Measurements from ENCODE around the gene UQCRC2.
"Not testable (repeated sequence)": the region's sequence is repeated elsewhere in the genome, so short reads cannot be mapped to it uniquely, and the experiment has no call there.

Gene UQCRC2

DNA sequence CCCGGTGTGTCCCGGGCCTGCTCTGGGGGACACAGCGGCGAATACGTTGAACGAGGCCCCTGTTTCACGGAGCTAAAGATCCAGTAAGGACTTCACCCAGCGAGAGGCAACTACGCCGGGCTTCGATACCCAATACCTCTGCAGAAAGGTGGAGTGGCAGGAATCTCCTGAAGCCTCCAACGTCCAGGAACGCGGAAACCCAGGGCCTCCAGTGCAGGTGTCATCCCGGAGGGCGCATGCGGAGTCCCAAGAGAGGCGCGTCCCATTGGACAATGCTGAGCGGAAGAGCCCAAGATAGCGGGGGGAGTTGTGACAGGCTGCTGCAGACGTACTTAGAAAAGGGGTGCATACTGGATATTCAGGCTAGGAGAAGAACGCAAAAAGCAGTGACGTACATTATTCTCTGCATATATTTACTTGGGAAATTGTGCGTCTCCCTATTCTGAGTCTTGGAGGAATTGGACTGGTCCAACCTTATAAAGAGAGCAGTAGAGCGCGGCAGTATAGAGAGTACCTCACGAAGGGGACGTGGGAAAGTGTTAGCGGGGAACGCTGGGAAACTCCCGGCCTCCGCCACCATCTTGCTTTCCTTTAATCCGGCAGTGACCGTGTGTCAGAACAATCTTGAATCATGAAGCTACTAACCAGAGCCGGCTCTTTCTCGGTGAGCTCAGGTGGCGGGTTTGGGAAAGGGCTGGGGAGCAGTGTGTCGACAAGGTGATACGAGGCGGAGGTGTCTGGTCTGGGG is at the start of gene UQCRC2:
TSS of gene UQCRC2 (plus strand) at position 569 of the 748 bp plus-strand sequence. CDS start at position 632, 63 bp downstream.
- peak; percentile 91 for DNase-seq (ENCODE audit: low spot score)

DNA sequence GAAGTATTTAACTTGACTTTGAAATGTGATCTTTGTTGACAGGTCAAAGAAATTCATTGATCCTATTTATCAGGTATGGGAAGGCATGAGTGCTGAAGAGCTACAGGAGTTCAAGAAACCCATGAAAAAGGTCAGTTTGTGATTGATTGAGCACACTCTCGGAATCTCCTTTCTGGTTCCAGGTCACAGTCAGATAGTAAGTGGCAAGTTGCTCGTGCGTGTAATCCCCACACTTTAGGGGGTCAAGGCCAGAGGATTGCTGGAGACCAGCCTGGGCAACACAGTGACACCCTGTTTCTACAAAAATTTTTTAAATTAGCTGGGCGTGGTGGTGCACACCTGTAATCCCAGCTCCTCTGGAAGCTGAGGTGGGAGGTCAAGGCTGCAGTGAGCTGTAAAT is 20.5 kb upstream of the UQCRC2 start:
- DNase-seq (ENCODE audit: low spot score): not testable (repeated sequence)

DNA sequence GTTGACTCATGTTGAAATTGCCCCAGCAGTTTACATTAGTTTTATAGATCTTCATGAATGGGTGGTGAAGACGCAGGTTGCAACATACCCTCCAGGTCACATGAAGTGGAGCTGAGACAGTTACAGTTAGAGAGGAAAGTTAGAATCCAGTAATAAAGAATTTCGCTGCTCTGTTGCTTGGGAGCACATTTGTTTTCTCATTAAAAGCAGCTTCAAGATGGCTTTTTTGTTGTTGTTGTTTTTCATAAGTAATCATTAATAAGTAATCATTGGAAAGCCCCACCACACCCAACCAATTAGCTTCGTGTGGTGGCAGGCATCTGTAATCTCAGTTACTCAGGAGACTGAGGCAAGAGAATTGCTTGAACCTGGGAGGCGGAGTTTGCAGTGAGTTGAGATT is 19.8 kb upstream of the UQCRC2 start:
- DNase-seq (ENCODE audit: low spot score): not testable (repeated sequence)

DNA sequence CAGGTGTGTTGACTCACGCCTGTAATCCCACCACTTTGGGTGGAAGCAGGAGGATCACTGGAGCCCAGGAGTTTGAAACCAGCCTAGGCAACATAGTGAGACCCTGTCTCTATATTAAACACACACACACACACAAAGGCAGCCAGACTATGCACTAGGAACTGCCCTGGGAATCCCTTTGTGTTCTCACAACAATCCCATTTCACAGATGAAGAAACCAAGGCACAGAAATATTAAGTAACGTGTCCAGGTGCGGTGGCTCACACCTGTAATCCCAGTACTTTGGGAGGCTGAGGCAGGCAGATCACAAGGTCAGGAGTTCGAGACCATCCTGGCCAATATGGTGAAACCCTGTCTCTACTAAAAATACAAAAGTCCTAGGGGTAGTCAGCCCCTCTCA is 19.4 kb upstream of the UQCRC2 start:
- not testable (repeated sequence) for DNase-seq (ENCODE audit: low spot score)

DNA sequence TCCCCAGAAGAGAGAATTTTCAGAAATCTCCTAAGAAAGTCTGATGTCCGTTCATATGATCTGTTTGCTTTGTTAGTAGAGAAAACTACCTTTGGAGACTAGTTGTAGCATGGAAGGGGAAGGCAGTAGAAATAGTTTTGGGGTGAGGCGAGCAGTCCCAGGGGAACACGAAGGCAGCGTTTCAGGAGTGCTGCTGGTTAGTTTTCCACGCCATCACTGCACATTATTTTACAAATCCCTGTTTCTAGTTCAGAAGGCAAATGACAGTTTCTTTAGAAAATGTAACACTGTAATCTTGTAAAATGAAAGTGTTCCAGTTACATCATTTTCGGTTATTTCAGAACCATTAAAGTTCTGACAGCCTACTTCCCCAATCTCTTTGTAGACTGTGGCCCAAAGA is 16.9 kb upstream of the UQCRC2 start:
- not testable (repeated sequence) for DNase-seq (ENCODE audit: low spot score)

DNA sequence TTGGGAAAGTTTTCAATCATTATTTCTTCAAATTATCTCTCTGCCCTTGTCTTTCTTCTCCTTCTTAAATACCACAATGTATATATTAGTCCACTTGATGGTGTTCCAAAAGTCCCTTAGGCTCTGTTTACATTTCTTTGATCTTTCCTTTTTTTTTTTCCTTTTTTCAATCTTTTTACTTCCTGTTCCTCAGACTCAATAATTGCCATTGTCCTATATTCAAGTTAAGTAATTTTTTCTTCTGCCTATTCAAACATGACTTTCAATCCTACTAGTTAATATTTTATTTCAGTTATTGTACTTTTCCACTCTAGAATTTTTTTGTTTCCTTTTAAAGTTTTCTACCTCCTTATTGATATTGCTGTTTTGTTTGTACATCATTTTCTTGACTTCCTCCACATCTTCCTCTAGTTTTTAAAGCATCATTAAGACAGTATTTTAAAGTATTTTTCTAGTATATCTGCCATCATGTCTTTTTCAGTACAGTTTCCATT is 15.8 kb upstream of the UQCRC2 start:
- DNase-seq (ENCODE audit: low spot score): no peak

DNA sequence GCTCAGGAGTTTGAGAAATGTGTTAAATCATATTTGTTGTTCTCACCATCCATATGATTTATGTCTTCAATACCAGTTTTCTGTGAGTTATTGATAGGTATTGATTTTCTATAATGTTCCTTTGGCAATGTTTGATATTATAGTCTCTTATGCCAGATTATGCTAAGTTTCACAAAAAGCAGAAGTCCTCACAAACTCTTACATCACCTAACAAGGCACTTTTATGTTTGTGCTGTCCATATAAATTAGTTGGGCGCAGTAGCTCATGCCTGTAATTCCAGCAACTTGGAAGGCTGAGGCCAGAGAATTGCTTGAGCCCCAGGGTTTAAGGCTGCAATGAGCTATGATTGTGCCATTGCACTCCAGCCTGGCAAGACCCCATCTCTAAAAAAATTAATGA is 12.6 kb upstream of the UQCRC2 start:
- DNase-seq (ENCODE audit: low spot score): no peak

DNA sequence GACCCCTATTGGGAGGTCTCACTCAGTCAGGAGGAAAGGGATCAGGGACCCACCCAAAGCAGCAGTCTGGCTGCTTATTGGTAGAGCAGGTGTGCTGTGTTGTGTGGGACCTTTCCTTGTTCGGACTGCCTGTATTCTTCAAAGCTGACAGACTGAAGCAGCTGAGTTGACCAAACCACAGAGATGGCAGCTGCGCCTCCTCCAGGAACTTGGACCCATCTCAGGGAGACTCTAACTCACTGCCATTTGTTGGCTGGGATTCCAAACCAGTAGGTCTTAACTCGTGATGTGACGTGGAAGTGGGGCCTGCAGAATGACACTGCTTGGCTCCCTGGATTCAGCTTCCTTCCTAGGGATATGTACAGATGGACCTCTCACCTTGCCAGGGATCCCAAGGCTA is 9.6 kb upstream of the UQCRC2 start:
- DNase-seq (ENCODE audit: low spot score): no peak

DNA sequence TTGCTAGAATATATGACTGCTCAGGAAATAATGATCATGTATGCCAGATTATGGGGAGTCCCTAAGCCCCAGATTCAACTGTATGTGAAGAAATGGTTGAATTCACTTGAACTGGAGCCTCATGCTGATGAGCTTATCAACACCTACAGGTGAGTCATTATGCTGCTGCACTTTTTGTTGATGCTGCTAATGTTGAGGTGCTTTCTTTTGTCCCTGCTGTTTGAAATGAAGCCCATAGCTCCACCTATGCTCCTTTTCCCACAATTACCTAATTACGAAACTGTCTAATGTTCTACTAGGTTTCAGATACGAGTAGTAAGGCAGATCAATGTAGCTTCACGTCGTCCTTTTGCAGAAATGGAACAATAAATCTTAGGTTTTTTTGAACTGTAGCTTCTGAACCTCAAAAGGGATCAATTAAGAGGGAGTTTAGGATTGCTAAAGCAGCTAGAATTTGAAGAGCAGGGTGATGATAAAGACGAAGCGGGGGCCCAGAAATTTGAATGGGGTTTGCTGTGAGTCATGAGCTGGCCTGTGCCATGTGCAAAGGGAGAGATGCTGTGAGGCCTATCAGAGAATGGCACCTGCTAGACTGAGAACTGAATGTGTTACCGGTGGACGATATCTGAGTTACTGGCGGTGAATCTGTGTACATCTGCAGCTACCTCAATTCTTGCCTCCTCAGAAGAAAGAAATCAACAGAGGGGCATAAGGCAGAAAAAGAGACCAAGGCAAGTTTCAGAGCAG is 6.1 kb upstream of the UQCRC2 start:
- DNase-seq (ENCODE audit: low spot score): peak; percentile 28

DNA sequence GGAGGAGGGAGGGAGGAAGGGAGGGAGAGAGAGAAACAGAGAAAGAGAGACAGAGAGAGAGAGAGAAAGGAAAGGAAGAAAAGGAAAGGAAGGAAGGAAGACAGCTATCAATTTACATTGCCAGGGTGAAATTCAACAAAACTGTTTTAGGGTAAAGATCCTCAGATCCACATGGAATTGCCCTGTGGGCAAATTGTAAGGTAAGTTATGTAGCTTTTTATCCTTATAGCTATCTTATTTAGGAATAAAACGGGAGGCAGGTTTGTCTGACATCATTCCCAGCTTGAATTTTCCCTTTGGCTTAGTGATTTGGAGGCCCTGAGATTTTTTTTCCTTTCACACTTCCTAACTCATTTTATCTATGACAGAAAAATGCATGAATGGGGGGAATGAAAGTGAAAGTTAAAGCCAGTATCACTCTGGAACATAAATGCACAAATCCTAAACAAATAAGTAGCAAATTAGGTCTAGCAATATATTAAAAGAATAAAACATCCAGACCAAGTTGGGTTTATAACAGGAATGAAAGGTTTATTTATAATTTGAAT is 3.4 kb upstream of the UQCRC2 start:
- no peak for DNase-seq (ENCODE audit: low spot score)

DNA sequence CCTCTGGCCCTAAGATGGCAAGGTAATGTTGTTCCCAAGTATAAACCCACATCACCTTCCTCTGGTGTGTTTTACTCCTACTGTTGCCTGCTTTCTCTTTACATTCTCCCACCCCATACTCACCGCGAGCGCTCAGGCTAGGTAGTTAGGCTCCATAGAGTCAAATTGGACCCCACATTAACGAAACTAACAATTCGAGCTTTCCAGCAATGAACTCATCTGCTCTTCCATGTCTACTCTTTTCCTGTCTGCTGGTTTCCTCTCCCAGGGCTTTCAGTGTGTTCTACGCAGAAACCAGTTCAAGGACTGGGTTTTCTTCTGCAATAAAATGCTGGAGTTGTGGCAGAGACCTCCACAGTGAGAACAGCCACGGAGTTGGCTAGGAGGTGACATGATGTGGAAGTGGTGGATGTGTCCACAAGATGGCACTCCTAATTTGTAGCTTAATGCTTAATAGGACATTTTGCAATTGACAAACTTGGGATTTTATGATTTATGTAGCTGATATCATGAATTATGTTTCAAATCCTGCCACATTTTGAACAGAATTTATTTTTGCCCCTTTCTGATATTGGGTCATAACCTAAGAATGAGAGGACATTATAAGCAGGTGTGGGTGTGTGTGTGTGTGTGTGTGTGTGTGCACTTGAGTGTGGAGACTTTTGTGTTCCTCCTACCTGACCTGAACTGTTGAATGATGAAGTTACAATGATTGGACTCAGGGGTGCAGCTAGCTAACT is 2.2 kb upstream of the UQCRC2 start:
- DNase-seq (ENCODE audit: low spot score): peak; percentile 34

DNA sequence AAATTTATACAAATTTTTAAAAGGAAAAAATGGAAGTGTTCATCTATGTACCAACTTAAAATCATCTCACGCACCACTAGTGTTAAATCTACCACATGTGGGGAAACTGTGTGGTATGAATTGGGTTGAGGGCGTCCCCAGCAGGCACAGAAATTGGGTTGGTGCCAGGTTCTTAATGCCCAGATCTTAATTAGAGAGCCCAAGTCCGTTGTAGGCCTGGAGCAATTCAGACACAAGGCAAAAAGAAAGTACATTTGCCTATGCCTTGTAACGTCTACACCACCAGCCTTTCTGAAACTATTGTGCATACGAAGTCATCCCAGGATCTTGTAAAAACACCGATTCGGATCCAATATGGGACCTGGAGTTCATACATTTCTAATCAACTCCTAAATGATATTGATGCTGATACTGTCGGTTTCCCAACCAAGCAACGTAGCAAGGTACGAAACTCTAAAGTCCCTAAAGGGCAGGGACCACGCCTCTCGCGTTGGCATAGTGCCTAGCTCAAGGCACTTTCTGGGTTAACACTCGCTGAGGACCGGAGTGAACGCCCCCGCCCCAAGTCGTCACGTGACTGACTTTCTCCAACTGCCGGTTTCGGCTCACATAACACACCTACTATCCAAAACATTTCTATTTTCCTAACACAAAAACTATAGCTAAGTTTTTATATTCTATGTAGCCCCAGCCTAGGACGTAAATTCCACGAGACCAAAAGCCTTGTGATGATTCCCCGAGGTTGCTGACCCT is 945 bp upstream of the UQCRC2 start:
- DNase-seq (ENCODE audit: low spot score): peak; percentile 77

DNA sequence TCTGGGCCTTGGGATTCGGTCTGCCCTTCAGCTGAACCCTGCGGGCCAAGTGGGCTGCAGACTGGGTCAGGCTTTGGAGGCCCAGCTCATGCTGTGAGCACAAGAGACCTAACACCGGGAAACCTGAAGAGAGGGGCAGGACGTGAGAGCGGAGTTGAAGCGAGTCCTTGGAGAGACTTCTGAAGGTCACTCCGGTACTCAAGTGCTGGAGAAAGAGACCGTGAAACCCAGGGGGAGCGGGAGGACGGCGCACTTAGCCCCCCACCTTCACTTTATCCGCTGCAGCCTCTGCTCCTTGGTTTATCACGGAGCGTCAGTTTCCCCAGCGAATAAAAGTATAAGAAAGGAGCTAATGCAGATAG is 361 bp downstream of the UQCRC2 start:
- no peak for DNase-seq (ENCODE audit: low spot score)

DNA sequence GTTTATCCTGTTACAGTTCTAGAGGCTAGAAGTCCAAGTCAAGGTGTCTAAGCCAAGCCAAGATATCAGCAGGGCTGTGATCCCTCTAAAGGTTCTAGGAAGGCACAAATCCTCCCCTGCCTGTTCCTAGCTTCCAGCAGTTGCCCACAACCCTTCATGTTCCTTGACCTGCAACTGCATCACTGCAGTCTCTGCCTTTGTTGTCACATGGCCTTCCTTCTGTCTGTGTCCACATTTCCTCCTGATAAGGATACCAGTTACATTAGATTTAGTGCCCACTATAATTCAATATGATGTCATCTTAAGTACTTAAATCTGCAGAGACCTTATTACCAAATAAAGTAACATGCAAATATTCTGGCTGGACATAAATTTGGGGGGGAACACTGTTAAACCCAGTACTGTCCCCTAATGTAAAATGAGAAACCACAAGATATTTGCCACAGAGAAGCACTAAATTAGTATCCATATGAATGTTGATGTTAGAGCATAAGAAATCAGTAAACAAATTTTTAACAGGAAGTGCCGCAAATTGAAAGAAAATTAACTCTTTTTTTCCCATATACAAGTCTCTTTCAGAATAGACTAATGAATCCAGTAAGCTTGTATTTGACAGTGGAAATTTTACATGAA is 4.7 kb downstream of the UQCRC2 start:
- DNase-seq (ENCODE audit: low spot score): no peak

DNA sequence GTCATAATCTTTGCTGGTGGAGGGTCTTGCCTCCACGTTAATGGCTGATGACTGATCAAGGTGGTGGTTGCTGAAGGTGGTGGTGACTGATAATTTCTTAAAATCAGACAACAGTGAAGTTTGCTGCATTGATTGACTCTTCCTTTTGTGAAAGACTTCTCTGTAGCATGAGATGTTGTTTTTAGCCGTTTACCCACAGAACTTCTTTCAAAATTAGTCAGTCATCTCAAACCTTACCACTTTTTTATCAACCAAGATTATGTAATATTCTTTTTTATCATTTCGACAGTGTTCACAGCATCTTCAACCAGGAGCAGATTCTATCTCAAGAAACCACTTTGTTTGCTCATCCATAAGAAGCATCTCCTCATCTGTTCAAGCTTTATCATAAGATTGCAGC is 5.9 kb downstream of the UQCRC2 start:
- DNase-seq (ENCODE audit: low spot score): no peak

DNA sequence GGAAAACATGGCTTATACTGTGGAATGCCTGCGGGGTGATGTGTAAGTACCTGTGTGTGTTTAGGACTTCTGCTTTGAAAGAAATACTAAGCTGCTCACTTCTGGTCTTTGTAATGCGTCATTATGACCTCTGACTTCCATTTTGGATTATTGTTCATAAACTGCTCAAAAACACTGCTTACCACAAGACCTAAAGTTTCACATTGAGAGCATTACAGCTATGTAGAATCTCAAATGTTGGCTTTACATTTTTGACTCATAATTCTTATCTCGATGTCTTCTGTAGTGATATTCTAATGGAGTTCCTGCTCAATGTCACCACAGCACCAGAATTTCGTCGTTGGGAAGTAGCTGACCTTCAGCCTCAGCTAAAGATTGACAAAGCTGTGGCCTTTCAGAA is 9.3 kb downstream of the UQCRC2 start:
- no peak for DNase-seq (ENCODE audit: low spot score)

DNA sequence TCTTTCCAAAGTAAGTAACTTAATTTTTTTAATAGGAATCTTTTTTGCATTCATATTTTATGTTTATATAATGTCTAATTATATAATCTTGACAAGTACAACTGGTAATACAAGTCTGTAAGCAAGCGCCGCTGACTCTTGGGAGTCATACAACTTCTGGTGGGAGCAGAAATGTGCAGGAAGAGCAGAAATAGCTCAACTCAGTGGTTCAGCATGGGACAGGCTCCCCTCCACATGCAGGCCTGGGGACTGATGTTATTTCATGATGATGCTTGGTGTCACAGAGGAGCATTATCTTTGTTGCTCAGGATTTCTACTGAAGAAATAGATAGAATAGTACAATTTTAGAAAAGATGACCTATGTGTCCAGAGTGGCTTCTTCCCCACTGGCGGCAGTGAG is 10.7 kb downstream of the UQCRC2 start:
- no peak for DNase-seq (ENCODE audit: low spot score)

DNA sequence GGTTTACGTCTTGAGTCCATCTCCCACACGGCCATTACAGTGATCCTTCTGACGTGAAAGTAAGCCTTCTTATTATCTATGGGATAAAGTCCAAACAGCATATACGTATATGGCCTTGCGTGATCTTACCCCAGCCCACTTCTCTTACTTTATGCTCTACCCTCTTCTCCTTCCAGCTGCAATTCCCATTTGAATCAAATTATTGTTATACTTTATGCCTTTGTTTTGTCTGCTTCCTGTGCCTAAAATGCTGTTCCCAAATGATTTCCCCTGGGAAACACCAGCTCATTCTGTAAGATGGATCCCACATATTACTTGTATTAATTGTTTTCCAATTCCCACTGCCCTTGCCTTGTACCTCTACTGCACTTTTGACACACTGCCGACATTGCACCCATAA is 11.2 kb downstream of the UQCRC2 start:
- no peak for DNase-seq (ENCODE audit: low spot score)

DNA sequence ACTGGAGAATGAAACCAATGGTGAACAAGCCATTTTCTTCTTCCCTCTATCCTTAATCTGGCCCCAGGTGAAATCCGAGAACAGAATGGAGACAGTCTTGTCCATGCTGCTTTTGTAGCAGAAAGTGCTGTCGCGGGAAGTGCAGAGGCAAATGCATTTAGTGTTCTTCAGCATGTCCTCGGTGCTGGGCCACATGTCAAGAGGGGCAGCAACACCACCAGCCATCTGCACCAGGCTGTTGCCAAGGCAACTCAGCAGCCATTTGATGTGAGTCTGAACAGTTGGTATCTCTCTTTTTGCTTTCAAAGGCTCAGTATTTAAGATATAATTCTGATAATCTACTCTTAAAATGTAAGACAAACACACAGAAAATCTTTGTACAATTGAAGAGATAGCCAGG is 18.7 kb downstream of the UQCRC2 start:
- DNase-seq (ENCODE audit: low spot score): no peak

DNA sequence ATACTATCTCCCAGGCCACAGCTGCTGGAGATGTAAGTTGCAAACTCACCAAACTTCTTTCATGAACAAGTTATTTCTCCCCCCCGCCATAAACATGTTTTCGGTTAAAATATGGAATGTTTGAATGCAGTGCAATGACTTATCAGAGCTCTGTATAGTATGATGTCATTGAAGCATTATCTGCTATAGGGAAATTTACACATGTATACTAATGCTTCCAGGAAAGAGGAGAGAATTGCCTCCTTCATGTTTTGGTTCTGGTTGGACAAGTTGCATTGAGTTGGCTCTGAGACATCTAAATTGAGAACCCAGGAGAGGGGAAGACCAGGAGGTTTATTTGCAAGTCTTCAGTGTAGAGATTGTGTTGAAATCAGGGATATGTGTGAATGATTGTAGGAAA is 20.8 kb downstream of the UQCRC2 start:
- DNase-seq (ENCODE audit: low spot score): no peak

DNA sequence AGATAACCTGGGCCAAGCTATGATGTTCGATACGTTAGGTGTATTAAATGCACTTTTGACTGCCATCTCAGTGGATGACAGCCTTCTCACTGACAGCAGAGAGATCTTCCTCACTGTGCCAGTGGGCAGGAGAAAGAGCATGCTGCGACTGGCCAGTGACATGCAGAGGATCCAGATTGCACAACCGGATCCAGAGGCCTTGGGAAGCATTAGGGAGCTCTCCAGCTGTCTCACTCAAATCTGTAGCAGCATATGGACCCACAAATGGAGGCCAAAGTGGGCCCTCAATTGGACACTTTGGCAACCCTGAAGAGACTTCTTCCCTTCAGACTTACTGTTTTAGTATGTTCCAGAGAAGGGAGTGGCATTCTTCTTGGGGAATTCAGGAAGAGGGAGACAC is 26.9 kb downstream of the UQCRC2 start:
- no peak for DNase-seq (ENCODE audit: low spot score)

All from CD4-positive, alpha-beta T cell treated with Interleukin-2 at 100 ng/mL for 4 hours (primary cell).